T-helper 2 cell treated with Interferon-gamma antibody and Interleukin-4, amounts not matched to agents 5 μg/mL and 100 μg/mL, for 36 hours (primary cell): Measurements from ENCODE around the gene OR52B6.

ENCODE experiments used
- DNase-seq: peaks from one replicate; pipeline ENCODE4 v3.0.0; 2021; ENCODE audit warnings: low spot score
- H3K27ac Mint-ChIP-seq: one replicate; pipeline ENCODE4 v1.8.0; 2021; ENCODE audit warnings: mild to moderate bottlenecking, mixed read lengths
- H3K27me3 Mint-ChIP-seq: one replicate; pipeline ENCODE4 v1.8.0; 2021; ENCODE audit warnings: low read depth, mixed read lengths
- H3K36me3 Mint-ChIP-seq: one replicate; pipeline ENCODE4 v1.8.0; 2021; ENCODE audit warnings: low read depth, mixed read lengths
- H3K4me1 Mint-ChIP-seq: one replicate; pipeline ENCODE4 v1.8.0; 2021; ENCODE audit warnings: low read depth, mixed read lengths
- H3K4me3 Mint-ChIP-seq: one replicate; pipeline ENCODE4 v1.8.0; 2022; ENCODE audit warnings: mild to moderate bottlenecking, moderate library complexity, mixed read lengths
- H3K9me3 Mint-ChIP-seq: one replicate; pipeline ENCODE4 v1.8.0; 2021; ENCODE audit warnings: mixed read lengths

OR52B6 gene

GRCh38 chr11:5608808-5609207, 28.1 kb downstream of the OR52B6 start:
- DNase-seq, result no peak
- no peaks in the 10 kb centered on the region for H3K9me3 Mint-ChIP-seq
- H3K36me3 Mint-ChIP-seq, result no peaks in the 10 kb centered on the region
- no peaks in the 10 kb centered on the region for H3K27me3 Mint-ChIP-seq
- no peak overlapping the region for H3K27ac Mint-ChIP-seq
- H3K4me1 Mint-ChIP-seq, result peaks cover 4% of the 10 kb centered on the region
- H3K4me3 Mint-ChIP-seq, result no peak overlapping the region

DNA sequence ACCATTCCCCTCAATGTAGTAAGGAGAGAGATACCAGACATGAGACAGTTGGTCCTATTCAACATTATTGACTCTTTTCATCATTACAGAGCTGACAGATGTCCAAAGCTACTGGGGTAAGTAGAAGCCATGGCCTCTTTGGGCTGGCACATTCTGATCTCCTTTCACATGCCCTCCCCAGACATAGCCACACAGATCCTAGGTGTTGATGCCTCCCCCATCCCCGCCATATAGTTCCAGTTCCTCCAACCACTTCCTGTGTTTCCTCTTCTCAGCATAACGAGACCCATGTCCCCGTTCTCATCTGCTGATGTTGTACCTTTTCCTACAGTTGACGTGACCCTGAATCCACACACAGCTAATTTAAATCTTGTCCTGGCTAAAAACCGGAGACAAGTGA, 29.8 kb downstream of the OR52B6 start:
- no peak overlapping the region for H3K4me3 Mint-ChIP-seq
- H3K36me3 Mint-ChIP-seq, result no peaks in the 10 kb centered on the region
- peaks cover 4% of the 10 kb centered on the region for H3K4me1 Mint-ChIP-seq
- H3K27ac Mint-ChIP-seq, result no peak overlapping the region
- DNase-seq, result no peak
- no peaks in the 10 kb centered on the region for H3K27me3 Mint-ChIP-seq
- H3K9me3 Mint-ChIP-seq, result no peaks in the 10 kb centered on the region

- Mint-ChIP-seq H3K4me3 (no peak overlapping the region), H3K4me1 (peaks cover 4% of the 10 kb centered on the region), H3K36me3 (no peaks in the 10 kb centered on the region), H3K27me3 (no peaks in the 10 kb centered on the region), H3K27ac (no peak overlapping the region), H3K9me3 (no peaks in the 10 kb centered on the region)
- DNase-seq, result no peak
These were observed 30.9 kb downstream of the OR52B6 start for GRCh38 chr11:5611627-5612026.

GRCh38 chr11:5618807-5619206, 38.1 kb downstream of the OR52B6 start:
- peaks cover 4% of the 10 kb centered on the region for H3K36me3 Mint-ChIP-seq
- H3K27ac Mint-ChIP-seq, result no peak overlapping the region
- peaks cover 6% of the 10 kb centered on the region for H3K4me1 Mint-ChIP-seq
- H3K27me3 Mint-ChIP-seq, result no peaks in the 10 kb centered on the region
- no peak for DNase-seq
- H3K9me3 Mint-ChIP-seq, result no peaks in the 10 kb centered on the region
- no peak overlapping the region for H3K4me3 Mint-ChIP-seq

DNA sequence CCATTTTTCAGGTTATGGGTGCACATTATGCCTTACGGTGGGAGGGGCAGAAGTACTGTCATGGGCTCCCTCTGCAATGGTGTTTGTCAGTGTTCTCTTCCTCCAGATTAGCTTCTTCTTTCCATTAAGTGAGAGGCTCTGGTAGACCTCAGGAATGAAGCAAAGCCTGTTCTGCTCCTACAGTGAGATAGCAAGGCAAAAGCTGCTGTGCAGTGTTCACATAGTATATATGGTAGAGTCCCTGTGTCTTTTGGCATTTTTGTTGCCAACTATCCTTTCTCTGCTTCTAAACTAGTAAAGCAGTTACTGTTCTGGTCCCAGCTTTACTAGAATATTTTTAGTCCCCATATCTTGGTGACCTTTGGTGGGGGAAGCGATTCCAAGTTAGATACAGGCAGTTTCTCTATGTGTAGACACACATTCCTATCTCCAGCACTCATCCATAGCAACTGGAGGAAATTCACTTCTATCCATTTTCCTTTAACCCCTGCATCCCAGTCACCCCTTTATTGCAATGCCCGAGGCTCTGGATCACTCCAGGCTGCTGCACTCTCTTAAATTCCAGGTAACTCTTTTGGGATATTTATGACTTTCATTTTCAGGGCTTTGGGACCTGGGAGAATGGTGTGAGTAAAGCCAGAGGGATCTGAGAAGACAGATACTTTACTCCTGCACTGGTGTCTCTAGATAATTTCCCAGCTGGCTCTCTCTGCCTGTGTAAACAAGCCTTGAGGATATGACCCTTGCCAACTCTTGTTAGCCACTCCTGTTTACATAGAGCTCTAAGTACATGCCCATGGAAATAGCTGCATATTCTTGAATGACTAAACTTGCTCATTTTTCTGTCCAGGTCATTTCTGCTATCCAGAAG, 40.2 kb downstream of the OR52B6 start:
- H3K9me3 Mint-ChIP-seq, result no peaks in the 10 kb centered on the region
- no peak for DNase-seq
- no peak overlapping the region for H3K27ac Mint-ChIP-seq
- H3K27me3 Mint-ChIP-seq, result no peaks in the 10 kb centered on the region
- H3K4me1 Mint-ChIP-seq, result peaks cover 17% of the 10 kb centered on the region
- peaks cover 4% of the 10 kb centered on the region for H3K36me3 Mint-ChIP-seq
- H3K4me3 Mint-ChIP-seq, result no peak overlapping the region

GRCh38 chr11:5621580-5621979, 40.9 kb downstream of the OR52B6 start:
- no peak overlapping the region for H3K4me3 Mint-ChIP-seq
- no peak overlapping the region for H3K27ac Mint-ChIP-seq
- peaks cover 4% of the 10 kb centered on the region for H3K36me3 Mint-ChIP-seq
- DNase-seq, result no peak
- H3K4me1 Mint-ChIP-seq, result peaks cover 23% of the 10 kb centered on the region
- no peaks in the 10 kb centered on the region for H3K27me3 Mint-ChIP-seq
- H3K9me3 Mint-ChIP-seq, result no peaks in the 10 kb centered on the region

DNA sequence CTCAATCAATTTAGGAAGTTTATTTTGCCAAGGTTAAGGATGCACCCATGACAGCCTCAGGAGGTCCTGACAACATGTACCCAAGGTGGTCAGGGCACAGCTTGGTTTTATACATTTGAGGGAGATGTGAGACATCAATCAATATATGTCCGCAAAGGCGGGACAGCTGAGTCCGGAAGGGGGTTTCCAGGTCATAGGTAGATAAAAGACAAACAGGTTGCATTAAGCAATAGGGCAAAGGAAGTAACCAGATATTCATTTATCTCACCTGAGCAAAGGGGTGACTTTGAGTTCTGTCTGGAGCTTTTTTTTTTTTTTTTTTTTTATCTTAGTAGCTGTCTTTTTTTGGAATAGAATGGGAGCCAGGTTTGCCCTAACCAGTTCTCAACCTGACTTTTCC, 42.1 kb downstream of the OR52B6 start:
- no peaks in the 10 kb centered on the region for H3K9me3 Mint-ChIP-seq
- H3K4me1 Mint-ChIP-seq, result peaks cover 33% of the 10 kb centered on the region
- DNase-seq, result no peak
- no peaks in the 10 kb centered on the region for H3K27me3 Mint-ChIP-seq
- peak overlapping the region; percentile 36 for H3K4me3 Mint-ChIP-seq
- H3K36me3 Mint-ChIP-seq, result peaks cover 4% of the 10 kb centered on the region
- no peak overlapping the region for H3K27ac Mint-ChIP-seq

GRCh38 chr11:5624489-5625279, 44.0 kb downstream of the OR52B6 start, which contains the start of gene TRIM34:
TRIM34 (plus strand) TSS chr11:5625001; CDS start chr11:5632332, 7,331 bp downstream.
- H3K36me3 Mint-ChIP-seq, result peaks cover 8% of the 10 kb centered on the region
- H3K4me1 Mint-ChIP-seq, result peaks cover 39% of the 10 kb centered on the region
- peaks cover 3% of the 10 kb centered on the region for H3K9me3 Mint-ChIP-seq
- no peaks in the 10 kb centered on the region for H3K27me3 Mint-ChIP-seq
- peak within 1 kb of the TSS; percentile 79 for H3K27ac Mint-ChIP-seq
- peak; percentile 65 for DNase-seq
- peak within 1 kb of the TSS; percentile 92 for H3K4me3 Mint-ChIP-seq

GRCh38 chr11:5625281-5625680, 44.6 kb downstream of the OR52B6 start:
- Mint-ChIP-seq H3K4me1 (peaks cover 40% of the 10 kb centered on the region), H3K9me3 (peaks cover 4% of the 10 kb centered on the region), H3K4me3 (peak overlapping the region; percentile 92), H3K27me3 (no peaks in the 10 kb centered on the region), H3K27ac (peak overlapping the region; percentile 79), H3K36me3 (peaks cover 10% of the 10 kb centered on the region)
- no peak for DNase-seq

DNA sequence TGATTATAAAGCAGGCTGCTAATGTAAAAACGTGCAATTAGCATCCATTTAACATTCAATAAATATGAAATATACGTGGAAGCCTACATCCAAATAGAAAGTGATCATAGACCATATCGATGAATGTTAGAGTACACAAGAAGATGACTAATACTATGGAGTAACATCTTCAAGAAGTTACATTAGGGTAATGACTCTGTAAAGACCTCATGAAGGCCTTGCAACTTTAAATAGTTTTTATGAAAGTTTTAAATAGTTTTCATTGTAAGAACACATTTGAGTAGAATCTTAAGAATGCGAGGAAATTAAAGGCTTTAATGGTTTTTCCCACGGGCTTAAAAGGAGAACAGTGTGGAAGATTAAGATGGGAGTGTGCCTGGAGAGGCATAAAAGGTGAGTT, 45.5 kb downstream of the OR52B6 start:
- Mint-ChIP-seq H3K27me3 (no peaks in the 10 kb centered on the region), H3K36me3 (peaks cover 10% of the 10 kb centered on the region), H3K4me3 (peak overlapping the region; percentile 92), H3K27ac (peak overlapping the region; percentile 79), H3K4me1 (peaks cover 42% of the 10 kb centered on the region), H3K9me3 (peaks cover 8% of the 10 kb centered on the region)
- DNase-seq, result no peak

DNA sequence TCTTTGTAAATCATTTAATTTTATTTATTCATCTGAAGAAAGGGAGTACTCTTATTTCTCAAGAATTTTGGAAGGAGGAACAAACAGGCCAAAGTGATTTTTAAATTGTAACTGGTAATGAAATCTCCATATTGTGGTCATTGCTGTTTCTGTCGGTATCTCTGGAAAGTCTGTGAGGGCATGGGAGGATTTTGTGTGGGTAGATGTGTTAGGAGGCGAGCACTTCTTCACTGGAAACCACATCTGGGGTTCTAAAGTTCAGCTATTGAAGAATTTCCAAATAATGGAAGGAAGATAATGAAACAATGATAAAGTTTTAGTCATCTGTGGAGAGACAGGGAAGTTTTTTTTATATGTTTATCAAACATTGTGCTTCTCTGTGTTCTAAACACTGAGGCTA, 50.7 kb downstream of the OR52B6 start:
- Mint-ChIP-seq H3K27ac (no peak overlapping the region), H3K9me3 (peaks cover 8% of the 10 kb centered on the region), H3K36me3 (peaks cover 29% of the 10 kb centered on the region), H3K4me3 (no peak overlapping the region), H3K4me1 (peaks cover 29% of the 10 kb centered on the region), H3K27me3 (no peaks in the 10 kb centered on the region)
- peak; percentile 23 for DNase-seq
